Loucy (cell line): Measurements from ENCODE around the gene GPR17.

Experiments used
- H2AFZ ChIP-seq: fragments of 200-600 bp; sonication (generic); 2 replicates; pipeline ENCODE4 v1.6.0; 2016; ENCODE audit warnings: antibody characterized with exemption, mild to moderate bottlenecking, low read length, moderate library complexity
- H3F3A ChIP-seq: fragments of 200-600 bp; 2 replicates; pipeline ENCODE4 v1.6.0; 2016; ENCODE audit warnings: antibody characterized with exemption, low read depth, mild to moderate bottlenecking
- H3K27me3 ChIP-seq: fragments of 200-600 bp; sonication (generic); 2 replicates; pipeline ENCODE4 v1.6.1; 2014; ENCODE audit warnings: low read length, mild to moderate bottlenecking; ENCODE audit not compliant: insufficient read depth, poor library complexity, severe bottlenecking
- H3K36me3 ChIP-seq: fragments of 200-600 bp; sonication (generic); 2 replicates; pipeline ENCODE4 v1.6.1; 2016; ENCODE audit warnings: low read length; ENCODE audit not compliant: insufficient read depth
- H3K4me1 ChIP-seq: fragments of 200-600 bp; sonication (generic); 2 replicates; pipeline ENCODE4 v1.5.1; 2014; ENCODE audit warnings: low read length, mild to moderate bottlenecking; ENCODE audit not compliant: insufficient read depth, poor library complexity, severe bottlenecking
- H3K4me2 ChIP-seq: fragments of 200-600 bp; sonication (generic); 2 replicates; pipeline ENCODE4 v1.6.0; 2014; ENCODE audit warnings: antibody characterized with exemption, low read length, low read depth, mild to moderate bottlenecking; ENCODE audit not compliant: poor library complexity, severe bottlenecking
- H3K4me3 ChIP-seq: fragments of 200-600 bp; sonication (generic); 2 replicates; pipeline ENCODE4 v1.5.1; 2014; ENCODE audit warnings: low read length, mild to moderate bottlenecking, mixed read lengths; ENCODE audit not compliant: poor library complexity, severe bottlenecking
- H3K79me2 ChIP-seq: fragments of 200-600 bp; sonication (generic); 2 replicates; pipeline ENCODE4 v1.6.1; 2014; ENCODE audit warnings: low read length; ENCODE audit not compliant: insufficient read depth
- H3K9ac ChIP-seq: fragments of 200-600 bp; sonication (generic); 2 replicates; pipeline ENCODE4 v1.6.0; 2014; ENCODE audit warnings: mild to moderate bottlenecking, low read depth, low read length, moderate library complexity; ENCODE audit not compliant: poor library complexity, severe bottlenecking
- H3K9me2 ChIP-seq: fragments of 200-600 bp; sonication (generic); replicated peaks from 2 replicates; pipeline ENCODE4 v1.6.1; 2016; ENCODE audit warnings: low read depth, low read length, mixed read lengths
- H3K9me3 ChIP-seq: fragments of 200-600 bp; sonication (generic); 2 replicates; pipeline ENCODE4 v1.6.1; 2014; ENCODE audit warnings: mild to moderate bottlenecking, antibody characterized with exemption, low read length, low read depth; ENCODE audit not compliant: insufficient read depth
- H4K20me1 ChIP-seq: fragments of 200-600 bp; sonication (generic); 2 replicates; pipeline ENCODE4 v1.6.0; 2014; ENCODE audit warnings: antibody characterized with exemption, low read length, mild to moderate bottlenecking; ENCODE audit not compliant: insufficient read depth, poor library complexity, severe bottlenecking
- CTCF ChIP-seq: fragments of 200-600 bp; sonication (generic); conservative IDR thresholded peaks from 2 replicates; pipeline ENCODE4 v1.5.1; 2014; ENCODE audit warnings: mild to moderate bottlenecking, antibody characterized with exemption, low read length
- EZH2phosphoT487 ChIP-seq: fragments of 200-600 bp; IDR thresholded peaks from 2 replicates; pipeline ENCODE4 v1.6.1; 2018; ENCODE audit warnings: antibody characterized with exemption, mild to moderate bottlenecking, moderate library complexity, borderline replicate concordance

GPR17 gene

GRCh38 chr2:127642706-127643438 lies 3.1 kb upstream of the GPR17 start:
- Histone ChIP-seq H3K9ac (peak overlapping the region; percentile 54), H3K4me1 (peaks cover 71% of the 10 kb centered on the region), H3K36me3 (no peaks in the 10 kb centered on the region), H4K20me1 (no peaks in the 10 kb centered on the region), H3K4me3 (peak overlapping the region; percentile 66), H3K4me2 (peak overlapping the region; percentile 78), H3K9me2 (no peaks in the 10 kb centered on the region), H2AFZ (no peak overlapping the region), H3K79me2 (peaks cover 21% of the 10 kb centered on the region; the same call in 1 of the 2 replicates), H3K27me3 (no peaks in the 10 kb centered on the region), H3F3A (no peaks in the 10 kb centered on the region), H3K9me3 (no peaks in the 10 kb centered on the region)
- TF ChIP-seq EZH2phosphoT487 (no peak), CTCF (no peak)

DNA sequence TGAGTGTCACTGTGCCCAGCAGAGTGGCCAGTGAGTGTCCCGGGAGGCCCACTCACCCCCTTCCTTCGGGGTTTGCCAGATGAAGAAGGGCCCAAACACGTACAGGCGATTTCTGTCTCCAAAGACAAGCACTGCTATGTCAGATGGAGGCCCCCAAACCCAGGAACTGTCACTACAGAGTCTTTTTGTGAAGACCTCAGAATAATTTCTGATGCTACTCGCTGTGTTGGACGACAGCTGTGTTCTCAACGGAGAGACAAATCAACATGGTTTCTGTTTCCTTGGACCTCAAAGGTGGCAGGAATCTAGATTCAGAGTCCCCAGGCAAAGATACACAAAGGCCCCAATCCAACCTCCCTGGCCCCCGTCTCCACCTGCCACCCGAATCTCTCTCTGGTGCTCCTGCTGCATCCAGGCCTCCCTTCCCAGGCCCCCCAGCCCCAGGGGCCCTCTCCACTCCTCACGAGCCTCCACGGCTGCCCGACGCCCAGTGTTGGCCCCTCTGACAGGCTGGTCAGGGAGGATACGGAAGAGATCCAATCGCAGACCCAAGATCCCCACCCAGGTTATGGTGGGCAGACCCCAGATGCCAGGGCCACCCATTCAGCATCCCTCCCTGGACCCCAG lies 2.4 kb upstream of the GPR17 start:
- H3K27me3 ChIP-seq = no peaks in the 10 kb centered on the region
- TF ChIP-seq CTCF = no peak
- no peak for TF ChIP-seq EZH2phosphoT487

GRCh38 chr2:127644066-127645025 lies 1.6 kb upstream of the GPR17 start:
- H3K9ac ChIP-seq = peak overlapping the region; percentile 38
- no peaks in the 10 kb centered on the region for H3K9me3 ChIP-seq
- no peaks in the 10 kb centered on the region for H3K27me3 ChIP-seq
- no peak overlapping the region for H3K4me3 ChIP-seq
- H3K9me2 ChIP-seq = no peaks in the 10 kb centered on the region
- peaks cover 62% of the 10 kb centered on the region for H3K4me1 ChIP-seq
- no peak overlapping the region for H3K4me2 ChIP-seq
- H2AFZ ChIP-seq = no peak overlapping the region
- H3K79me2 ChIP-seq = peaks cover 19% of the 10 kb centered on the region; the same call in 1 of the 2 replicates
- H3F3A ChIP-seq = no peaks in the 10 kb centered on the region
- H4K20me1 ChIP-seq = no peaks in the 10 kb centered on the region
- TF ChIP-seq EZH2phosphoT487 (no peak), CTCF (peak; percentile 50)
- no peaks in the 10 kb centered on the region for H3K36me3 ChIP-seq

More for the DNA sequence above, 2.4 kb upstream of the GPR17 start:
- no peak overlapping the region for H2AFZ ChIP-seq
- H3K9ac ChIP-seq = peak overlapping the region; percentile 38
- no peaks in the 10 kb centered on the region for H3K9me2 ChIP-seq
- no peaks in the 10 kb centered on the region for H3K9me3 ChIP-seq
- no peaks in the 10 kb centered on the region for H3F3A ChIP-seq
- peaks cover 21% of the 10 kb centered on the region; the same call in 1 of the 2 replicates for H3K79me2 ChIP-seq
- H3K4me2 ChIP-seq = no peak overlapping the region
- peaks cover 64% of the 10 kb centered on the region for H3K4me1 ChIP-seq
- no peaks in the 10 kb centered on the region for H3K36me3 ChIP-seq
- no peaks in the 10 kb centered on the region for H4K20me1 ChIP-seq
- H3K4me3 ChIP-seq = no peak overlapping the region
